Neuronal stem cell (in vitro differentiated cells): Measurements from ENCODE around the gene ZNF609.

Experiments used
- DNase-seq: peaks from one replicate; pipeline ENCODE4 v3.0.0-alpha.2; 2013; ENCODE audit warnings: low spot score
- H2AFZ ChIP-seq: one replicate; pipeline ENCODE4 v1.6.1; 2013; ENCODE audit warnings: mild to moderate bottlenecking, low read length, inconsistent platforms
- H2AK5ac ChIP-seq: 2 replicates; pipeline ENCODE4 v1.6.1; 2013; ENCODE audit warnings: low read depth, mild to moderate bottlenecking, inconsistent platforms, low read length, moderate library complexity, mixed read lengths
- H2BK120ac ChIP-seq: 2 replicates; pipeline ENCODE4 v1.6.1; 2013; ENCODE audit warnings: low read depth, mild to moderate bottlenecking, inconsistent platforms, low read length, moderate library complexity, mixed read lengths
- H2BK12ac ChIP-seq: one replicate; pipeline ENCODE4 v1.6.1; 2013; ENCODE audit warnings: low read length, inconsistent platforms
- H2BK15ac ChIP-seq: 2 replicates; pipeline ENCODE4 v1.6.1; 2013; ENCODE audit warnings: mild to moderate bottlenecking, low read length, inconsistent platforms, mixed read lengths
- H2BK5ac ChIP-seq: one replicate; pipeline ENCODE4 v1.6.1; 2013; ENCODE audit warnings: inconsistent platforms, mild to moderate bottlenecking, low read length, moderate library complexity
- H3K14ac ChIP-seq: one replicate; pipeline ENCODE4 v1.6.1; 2013; ENCODE audit warnings: low read length, inconsistent platforms
- H3K18ac ChIP-seq: 2 replicates; pipeline ENCODE4 v1.6.1; 2013; ENCODE audit warnings: low read length, inconsistent platforms
- H3K23ac ChIP-seq: 2 replicates; pipeline ENCODE4 v1.6.1; 2013; ENCODE audit warnings: low read depth, mild to moderate bottlenecking, mixed read lengths, low read length, inconsistent platforms; ENCODE audit not compliant: poor library complexity
- H3K27ac ChIP-seq: replicated peaks from 3 replicates; pipeline ENCODE4 v1.5.1; 2013; ENCODE audit warnings: low read length, inconsistent platforms
- H3K27me3 ChIP-seq, 3 experiments: 2 replicates each; pipeline ENCODE4 v1.6.1; 2013; ENCODE audit warnings: low read length in 3 of 3, mild to moderate bottlenecking in 2 of 3, inconsistent platforms in 1 of 3, low read depth in 1 of 3, mixed read lengths in 1 of 3, moderate library complexity in 1 of 3; ENCODE audit not compliant: control insufficient read depth in 3 of 3, insufficient read depth in 3 of 3
- H3K36me3 ChIP-seq, 2 donors: replicated peaks in 1 of 2; 2 replicates each; pipeline ENCODE4 v1.6.1; 2013; ENCODE audit warnings: low read length in 2 of 2; ENCODE audit not compliant: control insufficient read depth in 2 of 2, insufficient read depth in 2 of 2
- H3K4ac ChIP-seq: 2 replicates; pipeline ENCODE4 v1.6.1; 2013; ENCODE audit warnings: inconsistent platforms, mild to moderate bottlenecking, low read length, moderate library complexity
- H3K4me1 ChIP-seq, 2 donors: 1 replicate in 1 of 2; 2 replicates in 1 of 2; pipeline ENCODE4 v1.6.1; 2013; ENCODE audit warnings: low read length in 2 of 2, low read depth in 1 of 2; ENCODE audit not compliant: control insufficient read depth in 2 of 2, insufficient read depth in 1 of 2
- H3K4me2 ChIP-seq: one replicate; pipeline ENCODE4 v1.6.1; 2013; ENCODE audit warnings: mild to moderate bottlenecking, low read length, inconsistent platforms; ENCODE audit not compliant: insufficient read depth, poor library complexity, severe bottlenecking
- H3K4me3 ChIP-seq, 2 donors: 2 replicates each; pipeline ENCODE4 v1.5.1; 2013; ENCODE audit warnings: low read length in 2 of 2, mild to moderate bottlenecking in 2 of 2, inconsistent platforms in 1 of 2, moderate library complexity in 1 of 2
- H3K79me1 ChIP-seq: one replicate; pipeline ENCODE4 v1.6.1; 2013; ENCODE audit warnings: low read depth, mild to moderate bottlenecking, inconsistent platforms, low read length, moderate library complexity
- H3K9ac ChIP-seq: one replicate; pipeline ENCODE4 v1.6.1; 2013; ENCODE audit warnings: mild to moderate bottlenecking, low read depth, low read length, inconsistent platforms; ENCODE audit not compliant: poor library complexity
- H3K9me3 ChIP-seq, 2 donors: replicated peaks in 1 of 2; 2 replicates each; pipeline versions ENCODE3 to v1.6.1; 2013; ENCODE audit warnings: low read length in 2 of 2, mild to moderate bottlenecking in 2 of 2, inconsistent platforms in 1 of 2, low read depth in 1 of 2, mixed read lengths in 1 of 2, moderate library complexity in 1 of 2; ENCODE audit not compliant: control insufficient read depth in 2 of 2, insufficient read depth in 1 of 2
- H4K8ac ChIP-seq: one replicate; pipeline ENCODE4 v1.6.1; 2013; ENCODE audit warnings: low read depth, mild to moderate bottlenecking, inconsistent platforms, low read length, moderate library complexity
- H4K91ac ChIP-seq: one replicate; pipeline ENCODE4 v1.6.1; 2013; ENCODE audit warnings: low read length, low read depth, mild to moderate bottlenecking, inconsistent platforms; ENCODE audit not compliant: poor library complexity
- WGBS, 2 donors: extraction: QIAGEN DNeasy Blood & Tissue Kit; methylation state at CpG; one replicate each; pipeline ENCODE4 v1.1.7; 2013; ENCODE audit warnings: missing lambda C conversion rate in 2 of 2, mixed read lengths in 1 of 2; ENCODE audit not compliant: insufficient read length in 2 of 2, insufficient replicate concordance in 1 of 2; ENCODE audit errors: extremely low coverage in 2 of 2; 5-methylcytosine and 5-hydroxymethylcytosine counted together

Gene ZNF609

GRCh38 chr15:64480891-64481290, 20.5 kb downstream of the ZNF609 start:
- H3K27me3 ChIP-seq = no peaks in the 10 kb centered on the region
- no peak overlapping the region for H2AK5ac ChIP-seq
- H4K91ac ChIP-seq = no peak overlapping the region
- H3K27ac ChIP-seq = no peak overlapping the region
- no peak overlapping the region for H3K9ac ChIP-seq
- H3K9me3 ChIP-seq = no peaks in the 10 kb centered on the region
- H3K79me1 ChIP-seq = peaks cover 2% of the 10 kb centered on the region
- no peaks in the 10 kb centered on the region for H3K4me1 ChIP-seq
- H3K14ac ChIP-seq = no peak overlapping the region
- DNase-seq = no peak
- no peak overlapping the region for H2BK15ac ChIP-seq
- no peak overlapping the region for H3K18ac ChIP-seq
- no peak overlapping the region for H2BK120ac ChIP-seq
- WGBS, 2 donors = no CpG with 5 or more reads among the region's 4 CpGs
- H4K8ac ChIP-seq = no peak overlapping the region
- H3K36me3 ChIP-seq = peaks cover 1 to 47% of the 10 kb centered on the region in 2 donors
- no peak overlapping the region for H3K4me3 ChIP-seq
- H3K4ac ChIP-seq = no peak overlapping the region
- no peak overlapping the region for H2BK12ac ChIP-seq
- no peak overlapping the region for H2BK5ac ChIP-seq
- no peak overlapping the region for H3K4me2 ChIP-seq
- no peak overlapping the region for H3K23ac ChIP-seq
- no peak overlapping the region for H2AFZ ChIP-seq

- Histone ChIP-seq H3K23ac (no peak overlapping the region), H2AFZ (no peak overlapping the region), H3K9ac (no peak overlapping the region), H3K27me3 (no peaks in the 10 kb centered on the region), H2BK12ac (no peak overlapping the region), H3K79me1 (peaks cover 2% of the 10 kb centered on the region), H3K36me3 (peaks cover 1 to 56% of the 10 kb centered on the region in 2 donors), H3K27ac (no peak overlapping the region), H3K4me2 (no peak overlapping the region), H3K4ac (no peak overlapping the region), H3K9me3 (no peaks in the 10 kb centered on the region), H4K91ac (no peak overlapping the region), H3K14ac (no peak overlapping the region), H3K4me1 (no peaks in the 10 kb centered on the region), H2BK120ac (no peak overlapping the region), H2AK5ac (no peak overlapping the region), H2BK5ac (no peak overlapping the region), H3K18ac (no peak overlapping the region), H2BK15ac (no peak overlapping the region), H4K8ac (no peak overlapping the region), H3K4me3 (no peak overlapping the region)
- no peak for DNase-seq
These were observed 23.4 kb downstream of the ZNF609 start for GRCh38 chr15:64483749-64484148.

- H4K91ac ChIP-seq = no peak overlapping the region
- H3K4me1 ChIP-seq = no peaks in the 10 kb centered on the region
- H4K8ac ChIP-seq = no peak overlapping the region
- no peak overlapping the region for H2BK12ac ChIP-seq
- H3K36me3 ChIP-seq = peaks cover 1 to 60% of the 10 kb centered on the region in 2 donors
- H2BK5ac ChIP-seq = no peak overlapping the region
- H2AFZ ChIP-seq = no peak overlapping the region
- H2BK15ac ChIP-seq = no peak overlapping the region
- H3K14ac ChIP-seq = no peak overlapping the region
- H3K27ac ChIP-seq = no peak overlapping the region
- H3K4me3 ChIP-seq = no peak overlapping the region
- no peaks in the 10 kb centered on the region for H3K9me3 ChIP-seq
- DNase-seq = no peak
- peaks cover 2% of the 10 kb centered on the region for H3K79me1 ChIP-seq
- no peak overlapping the region for H3K4ac ChIP-seq
- no peak overlapping the region for H3K23ac ChIP-seq
- H3K18ac ChIP-seq = no peak overlapping the region
- H3K9ac ChIP-seq = no peak overlapping the region
- no peak overlapping the region for H2AK5ac ChIP-seq
- no peak overlapping the region for H2BK120ac ChIP-seq
- no peak overlapping the region for H3K4me2 ChIP-seq
- H3K27me3 ChIP-seq = no peaks in the 10 kb centered on the region
These were observed 25.4 kb downstream of the ZNF609 start for GRCh38 chr15:64485796-64486195.

GRCh38 chr15:64490598-64491259, 30.4 kb downstream of the ZNF609 start:
- H3K4ac ChIP-seq = no peak overlapping the region
- H3K23ac ChIP-seq = no peak overlapping the region
- no peaks in the 10 kb centered on the region for H3K9me3 ChIP-seq
- H3K9ac ChIP-seq = no peak overlapping the region
- H2BK15ac ChIP-seq = no peak overlapping the region
- H4K8ac ChIP-seq = no peak overlapping the region
- H4K91ac ChIP-seq = no peak overlapping the region
- no peak overlapping the region for H3K4me3 ChIP-seq
- H3K27ac ChIP-seq = no peak overlapping the region
- no peak overlapping the region for H2BK120ac ChIP-seq
- H3K79me1 ChIP-seq = no peaks in the 10 kb centered on the region
- no peaks in the 10 kb centered on the region for H3K4me1 ChIP-seq
- no peak overlapping the region for H3K14ac ChIP-seq
- no peak for DNase-seq
- peaks cover 0 to 53% of the 10 kb centered on the region in 2 donors for H3K36me3 ChIP-seq
- H3K4me2 ChIP-seq = no peak overlapping the region
- H2AK5ac ChIP-seq = no peak overlapping the region
- H2BK12ac ChIP-seq = no peak overlapping the region
- no peak overlapping the region for H3K18ac ChIP-seq
- H2AFZ ChIP-seq = no peak overlapping the region
- H3K27me3 ChIP-seq = no peaks in the 10 kb centered on the region
- H2BK5ac ChIP-seq = no peak overlapping the region
